ENCODE measurements around the gene CACNA1H.

DNA sequence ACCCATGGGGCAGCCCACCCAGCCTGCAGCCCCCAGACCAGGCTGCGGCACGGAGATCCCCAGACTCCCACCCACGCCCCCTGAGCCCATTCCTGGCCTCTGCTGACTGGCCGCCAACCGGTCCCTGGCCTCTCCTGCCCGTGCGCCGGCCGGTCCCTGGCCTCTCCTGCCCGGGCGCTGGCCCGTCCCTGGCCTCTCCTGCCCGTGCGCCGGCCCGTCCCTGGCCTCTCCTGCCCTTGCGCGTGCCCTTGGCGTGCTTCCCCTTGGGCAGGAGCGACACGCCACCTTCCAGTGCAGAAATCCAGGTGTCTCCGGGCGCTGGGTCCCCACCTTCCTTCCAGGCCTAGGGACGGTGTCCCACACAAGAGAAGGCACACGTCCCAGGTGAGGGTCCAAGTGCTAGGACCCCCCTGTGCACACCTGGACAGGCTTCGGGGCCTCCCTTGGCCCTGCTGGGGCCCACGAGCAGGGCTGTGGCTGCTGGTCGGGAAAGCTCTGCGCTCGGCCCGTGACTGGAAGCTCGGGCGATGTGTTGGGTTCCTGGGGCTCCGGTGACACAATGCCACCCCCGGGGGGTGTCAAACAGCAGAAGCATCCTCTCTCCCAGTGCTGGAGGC is 21.4 kb upstream of the CACNA1H start:
- no peak for TF ChIP-seq EZH2phosphoT487 (IDR thresholded peaks at IDR 0.05; ENCODE audit: low read depth)
- TF ChIP-seq, protein P1, sequence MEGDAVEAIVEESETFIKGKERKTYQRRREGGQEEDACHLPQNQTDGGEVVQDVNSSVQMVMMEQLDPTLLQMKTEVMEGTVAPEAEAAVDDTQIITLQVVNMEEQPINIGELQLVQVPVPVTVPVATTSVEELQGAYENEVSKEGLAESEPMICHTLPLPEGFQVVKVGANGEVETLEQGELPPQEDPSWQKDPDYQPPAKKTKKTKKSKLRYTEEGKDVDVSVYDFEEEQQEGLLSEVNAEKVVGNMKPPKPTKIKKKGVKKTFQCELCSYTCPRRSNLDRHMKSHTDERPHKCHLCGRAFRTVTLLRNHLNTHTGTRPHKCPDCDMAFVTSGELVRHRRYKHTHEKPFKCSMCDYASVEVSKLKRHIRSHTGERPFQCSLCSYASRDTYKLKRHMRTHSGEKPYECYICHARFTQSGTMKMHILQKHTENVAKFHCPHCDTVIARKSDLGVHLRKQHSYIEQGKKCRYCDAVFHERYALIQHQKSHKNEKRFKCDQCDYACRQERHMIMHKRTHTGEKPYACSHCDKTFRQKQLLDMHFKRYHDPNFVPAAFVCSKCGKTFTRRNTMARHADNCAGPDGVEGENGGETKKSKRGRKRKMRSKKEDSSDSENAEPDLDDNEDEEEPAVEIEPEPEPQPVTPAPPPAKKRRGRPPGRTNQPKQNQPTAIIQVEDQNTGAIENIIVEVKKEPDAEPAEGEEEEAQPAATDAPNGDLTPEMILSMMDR (IDR thresholded peaks at IDR 0.05; ENCODE audit: low read depth, low read length): no peak

All from OCI-LY3 (cell line).